ENCODE data around the gene STAT6.

Gene STAT6

DNA sequence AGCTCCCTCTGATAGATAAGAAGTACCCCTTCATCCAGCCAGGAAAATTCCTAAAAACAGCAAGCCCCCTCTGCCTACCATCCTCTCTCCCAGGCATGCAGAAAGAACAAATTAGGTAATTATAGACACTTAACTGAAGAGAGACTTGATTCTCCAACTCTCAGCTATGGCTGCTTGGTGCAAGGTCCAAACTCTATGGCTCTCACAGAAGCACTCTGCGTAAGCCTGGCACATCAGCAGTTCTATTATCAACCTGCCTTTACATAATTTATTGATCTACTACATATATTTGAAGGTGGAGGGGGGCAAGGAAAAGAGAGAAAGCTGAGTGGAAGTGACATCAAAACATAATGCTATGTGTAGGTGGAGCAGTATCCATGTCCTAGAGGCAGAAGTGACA is 60.2 kb downstream of the STAT6 start:
- Histone ChIP-seq H3K18ac (ENCODE audit: low read length) (no peak overlapping the region), H2BK5ac (ENCODE audit: low read depth, low read length, poor library complexity) (no peak overlapping the region), H2AFZ (ENCODE audit: insufficient read depth, low read length, poor library complexity) (no peak overlapping the region), H3K79me1 (ENCODE audit: low read length) (no peaks in the 10 kb centered on the region), H3K27ac (ENCODE audit: low read depth, low read length) (no peak overlapping the region), H2AK5ac (ENCODE audit: low read length) (no peak overlapping the region), H3K4me1 (ENCODE audit: control insufficient read depth in 1 of 2, insufficient read depth in 2 of 2, low read length in 2 of 2) (no peaks in the 10 kb centered on the region), H4K91ac (ENCODE audit: low read depth, low read length) (no peak overlapping the region), H4K12ac (ENCODE audit: low read depth, low read length) (no peak overlapping the region), H2BK120ac (ENCODE audit: insufficient read depth, low read length, poor library complexity) (no peak overlapping the region), H3K14ac (ENCODE audit: low read length) (no peak overlapping the region), H3K36me3 (ENCODE audit: control insufficient read depth in 1 of 2, insufficient read depth in 2 of 2, low read length in 2 of 2) (peaks cover 2 to 7% of the 10 kb centered on the region in 2 experiments), H3K4me2 (ENCODE audit: low read length) (no peak overlapping the region), H4K8ac (ENCODE audit: low read depth, low read length) (no peak overlapping the region), H3K27me3 (ENCODE audit: insufficient read depth, low read length) (no peaks in the 10 kb centered on the region), H3K23ac (ENCODE audit: low read length) (no peak overlapping the region), H3K9me3 (ENCODE audit: insufficient read depth, low read depth, low read length) (peaks cover 1% of the 10 kb centered on the region), H3K9ac (ENCODE audit: low read length) (no peak overlapping the region), H3K4me3 (ENCODE audit: low read depth, low read length) (no peak overlapping the region), H2BK12ac (ENCODE audit: low read length) (no peak overlapping the region), H3K79me2 (ENCODE audit: control insufficient read depth, insufficient read depth, low read length, poor library complexity) (no peaks in the 10 kb centered on the region), H3K4ac (ENCODE audit: low read depth, low read length) (no peak overlapping the region)
- DNase-seq, result no peak
- WGBS (ENCODE audit: extremely low coverage, insufficient coverage, insufficient read length), result no CpG with 5 or more reads among the region's 1 CpG

GRCh38 chr12:57049890-57050289 is 61.3 kb downstream of the STAT6 start, which contains the start of gene MYO1A:
Gene MYO1A (minus strand): TSS chr12:57050129. CDS start chr12:57048323, 1,806 bp downstream.
- Histone ChIP-seq H3K4me3 (ENCODE audit: low read depth, low read length) (no peak within 1 kb of the TSS), H3K79me2 (ENCODE audit: control insufficient read depth, insufficient read depth, low read length, poor library complexity) (no peaks in the 10 kb centered on the region), H3K27ac (ENCODE audit: low read depth, low read length) (no peak within 1 kb of the TSS), H4K91ac (ENCODE audit: low read depth, low read length) (no peak within 1 kb of the TSS), H2BK5ac (ENCODE audit: low read depth, low read length, poor library complexity) (no peak within 1 kb of the TSS), H3K4me1 (ENCODE audit: control insufficient read depth in 1 of 2, insufficient read depth in 2 of 2, low read length in 2 of 2) (no peaks in the 10 kb centered on the region), H3K14ac (ENCODE audit: low read length) (no peak within 1 kb of the TSS), H3K4me2 (ENCODE audit: low read length) (no peak within 1 kb of the TSS), H4K8ac (ENCODE audit: low read depth, low read length) (no peak within 1 kb of the TSS), H3K79me1 (ENCODE audit: low read length) (no peaks in the 10 kb centered on the region), H3K9ac (ENCODE audit: low read length) (no peak within 1 kb of the TSS), H2AK5ac (ENCODE audit: low read length) (no peak within 1 kb of the TSS), H3K36me3 (ENCODE audit: control insufficient read depth in 1 of 2, insufficient read depth in 2 of 2, low read length in 2 of 2) (peaks cover 0 to 6% of the 10 kb centered on the region in 2 experiments), H2BK12ac (ENCODE audit: low read length) (no peak within 1 kb of the TSS), H2BK120ac (ENCODE audit: insufficient read depth, low read length, poor library complexity) (no peak within 1 kb of the TSS), H3K9me3 (ENCODE audit: insufficient read depth, low read depth, low read length) (peaks cover 1% of the 10 kb centered on the region), H4K12ac (ENCODE audit: low read depth, low read length) (no peak within 1 kb of the TSS), H3K27me3 (ENCODE audit: insufficient read depth, low read length) (no peaks in the 10 kb centered on the region), H3K18ac (ENCODE audit: low read length) (no peak within 1 kb of the TSS), H3K4ac (ENCODE audit: low read depth, low read length) (no peak within 1 kb of the TSS), H3K23ac (ENCODE audit: low read length) (no peak within 1 kb of the TSS), H2AFZ (ENCODE audit: insufficient read depth, low read length, poor library complexity) (no peak within 1 kb of the TSS)
- peak in 1 of 2 donors; percentile 21 for DNase-seq
- WGBS (ENCODE audit: extremely low coverage, insufficient coverage, insufficient read length), result no CpG with 5 or more reads among the region's 2 CpGs

DNA sequence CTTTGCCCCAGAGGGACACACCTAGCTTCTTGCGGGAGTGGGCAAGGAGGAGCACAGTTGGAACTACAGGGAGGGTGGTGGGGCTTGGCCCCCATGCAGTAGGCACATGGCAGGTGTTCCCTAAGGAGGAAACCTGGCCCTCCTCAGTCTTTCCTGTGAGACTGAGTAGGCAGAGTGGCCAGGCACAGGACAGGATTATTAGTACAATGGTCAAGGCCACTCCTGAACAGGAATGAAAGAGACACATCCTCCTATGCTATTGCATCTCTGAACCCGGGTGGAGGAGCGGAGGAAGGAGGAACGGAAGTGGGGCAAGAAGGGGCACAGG is 62.1 kb downstream of the STAT6 start:
- no peak for DNase-seq
- no CpG with 5 or more reads among the region's 4 CpGs for WGBS (ENCODE audit: extremely low coverage, insufficient coverage, insufficient read length)
- Histone ChIP-seq H3K23ac (ENCODE audit: low read length) (no peak overlapping the region), H2AFZ (ENCODE audit: insufficient read depth, low read length, poor library complexity) (no peak overlapping the region), H3K36me3 (ENCODE audit: control insufficient read depth in 1 of 2, insufficient read depth in 2 of 2, low read length in 2 of 2) (no peaks in the 10 kb centered on the region), H3K4me3 (ENCODE audit: low read depth, low read length) (no peak overlapping the region), H3K4me2 (ENCODE audit: low read length) (no peak overlapping the region), H2BK120ac (ENCODE audit: insufficient read depth, low read length, poor library complexity) (no peak overlapping the region), H3K79me1 (ENCODE audit: low read length) (no peaks in the 10 kb centered on the region), H4K91ac (ENCODE audit: low read depth, low read length) (no peak overlapping the region), H3K79me2 (ENCODE audit: control insufficient read depth, insufficient read depth, low read length, poor library complexity) (no peaks in the 10 kb centered on the region), H3K27ac (ENCODE audit: low read depth, low read length) (no peak overlapping the region), H2BK12ac (ENCODE audit: low read length) (no peak overlapping the region), H3K4me1 (ENCODE audit: control insufficient read depth in 1 of 2, insufficient read depth in 2 of 2, low read length in 2 of 2) (no peaks in the 10 kb centered on the region), H2AK5ac (ENCODE audit: low read length) (no peak overlapping the region), H3K18ac (ENCODE audit: low read length) (no peak overlapping the region), H3K27me3 (ENCODE audit: insufficient read depth, low read length) (no peaks in the 10 kb centered on the region), H4K8ac (ENCODE audit: low read depth, low read length) (no peak overlapping the region), H4K12ac (ENCODE audit: low read depth, low read length) (no peak overlapping the region), H3K9me3 (ENCODE audit: insufficient read depth, low read depth, low read length) (peaks cover 1% of the 10 kb centered on the region), H2BK5ac (ENCODE audit: low read depth, low read length, poor library complexity) (no peak overlapping the region), H3K14ac (ENCODE audit: low read length) (no peak overlapping the region), H3K9ac (ENCODE audit: low read length) (no peak overlapping the region), H3K4ac (ENCODE audit: low read depth, low read length) (no peak overlapping the region)

GRCh38 chr12:57048423-57049118 is 62.6 kb downstream of the STAT6 start:
- H3K27me3 ChIP-seq (ENCODE audit: insufficient read depth, low read length), result no peaks in the 10 kb centered on the region
- no peak overlapping the region for H3K9ac ChIP-seq (ENCODE audit: low read length)
- H4K91ac ChIP-seq (ENCODE audit: low read depth, low read length), result no peak overlapping the region
- no peak overlapping the region for H3K4me3 ChIP-seq (ENCODE audit: low read depth, low read length)
- H3K14ac ChIP-seq (ENCODE audit: low read length), result no peak overlapping the region
- H2BK5ac ChIP-seq (ENCODE audit: low read depth, low read length, poor library complexity), result no peak overlapping the region
- no peaks in the 10 kb centered on the region for H3K36me3 ChIP-seq (ENCODE audit: control insufficient read depth in 1 of 2, insufficient read depth in 2 of 2, low read length in 2 of 2)
- no peak overlapping the region for H2BK12ac ChIP-seq (ENCODE audit: low read length)
- H4K8ac ChIP-seq (ENCODE audit: low read depth, low read length), result no peak overlapping the region
- H3K4me1 ChIP-seq (ENCODE audit: control insufficient read depth in 1 of 2, insufficient read depth in 2 of 2, low read length in 2 of 2), result no peaks in the 10 kb centered on the region
- no peak overlapping the region for H2BK120ac ChIP-seq (ENCODE audit: insufficient read depth, low read length, poor library complexity)
- H4K12ac ChIP-seq (ENCODE audit: low read depth, low read length), result no peak overlapping the region
- H3K18ac ChIP-seq (ENCODE audit: low read length), result no peak overlapping the region
- no peak overlapping the region for H2AK5ac ChIP-seq (ENCODE audit: low read length)
- H3K4ac ChIP-seq (ENCODE audit: low read depth, low read length), result no peak overlapping the region
- no peaks in the 10 kb centered on the region for H3K79me1 ChIP-seq (ENCODE audit: low read length)
- no peak overlapping the region for H3K27ac ChIP-seq (ENCODE audit: low read depth, low read length)
- WGBS (ENCODE audit: extremely low coverage, insufficient coverage, insufficient read length), result no CpG with 5 or more reads among the region's 1 CpG
- H3K79me2 ChIP-seq (ENCODE audit: control insufficient read depth, insufficient read depth, low read length, poor library complexity), result no peaks in the 10 kb centered on the region
- no peak overlapping the region for H2AFZ ChIP-seq (ENCODE audit: insufficient read depth, low read length, poor library complexity)
- peaks cover 1% of the 10 kb centered on the region for H3K9me3 ChIP-seq (ENCODE audit: insufficient read depth, low read depth, low read length)
- H3K23ac ChIP-seq (ENCODE audit: low read length), result no peak overlapping the region
- no peak for DNase-seq
- H3K4me2 ChIP-seq (ENCODE audit: low read length), result no peak overlapping the region

Data from trophoblast cell (in vitro differentiated cells and primary cell).